Measurements from ENCODE around the gene ST7.

The ST7 gene

DNA sequence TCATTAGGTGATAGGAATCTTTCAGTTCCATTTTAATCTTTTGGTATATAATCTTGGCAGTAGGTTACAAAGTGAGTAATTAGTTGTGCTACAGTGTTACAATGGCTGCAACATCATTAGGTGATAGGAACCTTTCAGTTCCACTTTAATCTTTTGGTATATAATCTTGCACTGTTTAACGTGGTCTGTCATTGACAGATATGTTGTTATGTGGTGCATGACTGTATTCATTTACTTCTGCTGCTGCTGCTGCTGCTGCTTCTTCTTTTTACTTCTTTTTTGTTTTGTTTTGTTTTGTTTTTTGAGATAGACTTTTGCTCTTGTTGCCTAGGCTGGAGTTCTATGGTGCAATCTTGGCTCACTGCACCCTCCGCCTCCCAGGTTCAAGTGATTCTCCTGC, 28.6 kb downstream of the ST7 start:
- DNase-seq = no peak
- intact Hi-C loops (cut with DNase I; ENCODE audit: low total_unique reads) = loop anchor here (10.0 kb wide), 1 partner anchor 47 kb away; no protein-coding TSS in a partner anchor

GRCh38 chr7:116984511-116984910, 31.2 kb downstream of the ST7 start:
- Histone ChIP-seq H3K27ac (no peak overlapping the region), H3K4me1 (peaks cover 0 to 3% (median 0%) of the 10 kb centered on the region in 4 donors), H3K4me3 (no peak overlapping the region), H3K27me3 (no peaks in the 10 kb centered on the region), H3K36me3 (no peaks in the 10 kb centered on the region), H3K9me3 (no peaks in the 10 kb centered on the region)
- DNase-seq = no peak
- TF ChIP-seq, protein P1, sequence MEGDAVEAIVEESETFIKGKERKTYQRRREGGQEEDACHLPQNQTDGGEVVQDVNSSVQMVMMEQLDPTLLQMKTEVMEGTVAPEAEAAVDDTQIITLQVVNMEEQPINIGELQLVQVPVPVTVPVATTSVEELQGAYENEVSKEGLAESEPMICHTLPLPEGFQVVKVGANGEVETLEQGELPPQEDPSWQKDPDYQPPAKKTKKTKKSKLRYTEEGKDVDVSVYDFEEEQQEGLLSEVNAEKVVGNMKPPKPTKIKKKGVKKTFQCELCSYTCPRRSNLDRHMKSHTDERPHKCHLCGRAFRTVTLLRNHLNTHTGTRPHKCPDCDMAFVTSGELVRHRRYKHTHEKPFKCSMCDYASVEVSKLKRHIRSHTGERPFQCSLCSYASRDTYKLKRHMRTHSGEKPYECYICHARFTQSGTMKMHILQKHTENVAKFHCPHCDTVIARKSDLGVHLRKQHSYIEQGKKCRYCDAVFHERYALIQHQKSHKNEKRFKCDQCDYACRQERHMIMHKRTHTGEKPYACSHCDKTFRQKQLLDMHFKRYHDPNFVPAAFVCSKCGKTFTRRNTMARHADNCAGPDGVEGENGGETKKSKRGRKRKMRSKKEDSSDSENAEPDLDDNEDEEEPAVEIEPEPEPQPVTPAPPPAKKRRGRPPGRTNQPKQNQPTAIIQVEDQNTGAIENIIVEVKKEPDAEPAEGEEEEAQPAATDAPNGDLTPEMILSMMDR (IDR thresholded peaks at IDR 0.05) = no peak
- intact Hi-C loops (cut with DNase I; ENCODE audit: low total_unique reads) = loop anchor here (10.0 kb wide), 1 partner anchor 50 kb away; no protein-coding TSS in a partner anchor

More for the DNA sequence above, 28.6 kb downstream of the ST7 start:
- Histone ChIP-seq H3K4me1 (peaks cover 0 to 7% (median 1%) of the 10 kb centered on the region in 4 donors), H3K4me3 (no peak overlapping the region), H3K27me3 (no peaks in the 10 kb centered on the region), H3K36me3 (no peaks in the 10 kb centered on the region), H3K27ac (no peak overlapping the region), H3K9me3 (no peaks in the 10 kb centered on the region)
- TF ChIP-seq, protein P1 (IDR thresholded peaks at IDR 0.05) = no peak

- Histone ChIP-seq H3K9me3 (no peaks in the 10 kb centered on the region), H3K27me3 (no peaks in the 10 kb centered on the region), H3K4me1 (peaks cover 0 to 3% (median 0%) of the 10 kb centered on the region in 4 donors), H3K27ac (no peak overlapping the region), H3K36me3 (no peaks in the 10 kb centered on the region), H3K4me3 (no peak overlapping the region)
- intact Hi-C loops (cut with DNase I; ENCODE audit: low total_unique reads) = loop anchor here (10.0 kb wide), 1 partner anchor 50 kb away; no protein-coding TSS in a partner anchor
- TF ChIP-seq, protein P1 (IDR thresholded peaks at IDR 0.05) = peak; percentile 60 to 69
- DNase-seq = no peak
Observed at GRCh38 chr7:116984917-116985316, 31.6 kb downstream of the ST7 start.

DNA sequence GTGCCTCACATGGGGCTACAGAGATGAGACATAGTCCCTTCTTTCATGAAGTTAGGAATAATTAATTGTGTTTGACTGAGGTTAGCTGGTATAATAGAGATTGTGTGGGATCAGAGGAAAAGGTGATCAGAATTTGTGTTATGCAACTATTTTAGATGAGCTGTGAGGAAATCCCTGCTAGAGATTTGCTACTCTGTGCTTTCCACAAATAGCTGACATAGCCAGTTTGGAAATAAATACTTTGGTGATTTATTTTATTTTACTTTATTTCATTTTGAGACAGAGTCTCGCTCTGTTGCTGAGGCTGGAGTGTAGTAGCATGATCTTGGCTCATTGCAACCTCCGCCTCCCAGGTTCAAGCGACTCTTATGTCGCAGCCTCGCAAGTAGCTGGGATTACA, 32.3 kb downstream of the ST7 start:
- no peaks in the 10 kb centered on the region for H3K9me3 ChIP-seq
- intact Hi-C loops (cut with DNase I; ENCODE audit: low total_unique reads) = loop anchor here (10.0 kb wide), 1 partner anchor 51 kb away; no protein-coding TSS in a partner anchor

DNA sequence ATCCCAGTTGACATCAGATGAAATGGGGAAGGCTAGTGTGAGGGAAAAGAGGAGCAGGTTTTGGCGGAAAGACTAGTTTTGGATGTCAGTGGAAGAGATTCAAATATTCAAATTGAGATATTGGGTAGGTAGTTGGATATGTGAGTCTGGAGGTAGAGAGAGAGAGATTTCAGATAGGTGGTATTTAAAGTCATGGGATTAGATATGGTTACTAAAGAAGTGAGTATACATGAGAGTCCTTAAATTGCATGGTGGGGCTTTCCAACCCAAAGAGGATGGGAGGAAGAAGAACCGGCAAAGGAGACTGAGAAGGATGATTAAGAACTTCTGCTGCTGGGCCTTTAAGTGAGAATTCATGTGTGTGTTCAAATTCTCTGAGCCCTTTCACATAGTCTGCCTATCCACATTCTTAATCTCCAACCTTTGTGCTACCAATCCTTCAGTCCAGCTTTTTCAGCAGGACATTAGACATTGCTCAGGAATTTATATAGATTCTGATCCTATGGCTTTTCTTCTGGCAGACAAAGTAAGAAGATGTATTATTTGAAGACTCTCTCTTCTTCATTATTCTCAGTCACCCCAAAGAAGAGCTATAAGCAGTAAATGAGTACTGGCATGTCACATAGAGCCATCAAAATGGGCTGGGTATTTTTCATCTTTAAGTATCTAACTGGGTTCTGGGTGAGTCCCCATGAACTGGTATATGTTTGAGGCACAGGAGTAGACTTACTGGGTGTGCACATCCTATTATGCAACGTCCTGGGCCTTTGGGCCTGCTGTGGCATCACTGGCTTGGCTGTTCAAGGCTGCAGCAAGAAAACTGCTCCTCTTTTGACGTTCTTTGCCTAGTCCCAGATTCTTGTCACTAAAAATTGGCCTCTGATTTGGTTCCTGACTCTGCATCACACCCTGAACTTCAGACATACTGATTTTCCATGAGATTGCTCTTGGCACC, 33.6 kb downstream of the ST7 start:
- no peaks in the 10 kb centered on the region for H3K27me3 ChIP-seq
- no peaks in the 10 kb centered on the region for H3K9me3 ChIP-seq
- H3K36me3 ChIP-seq = no peaks in the 10 kb centered on the region
- intact Hi-C loops (cut with DNase I; ENCODE audit: low total_unique reads) = loop anchor here (2.0 to 10.0 kb wide), 2 partner anchors 52 to 132 kb away; no protein-coding TSS in a partner anchor
- peaks cover 0 to 6% (median 1%) of the 10 kb centered on the region in 4 donors for H3K4me1 ChIP-seq
- TF ChIP-seq, protein P1 (IDR thresholded peaks at IDR 0.05) = no peak
- no peak for DNase-seq
- peak overlapping the region in 1 of 2 donors; percentile 5 for H3K27ac ChIP-seq
- H3K4me3 ChIP-seq = no peak overlapping the region

More for the DNA sequence above, 32.3 kb downstream of the ST7 start:
- Histone ChIP-seq H3K36me3 (no peaks in the 10 kb centered on the region), H3K4me1 (peaks cover 0 to 6% (median 1%) of the 10 kb centered on the region in 4 donors), H3K4me3 (no peak overlapping the region), H3K27me3 (no peaks in the 10 kb centered on the region), H3K27ac (no peak overlapping the region)
- no peak for DNase-seq
- TF ChIP-seq, protein P1 (IDR thresholded peaks at IDR 0.05) = no peak

Measured in tibial artery (tissue), 4 donors.